KG1 (cell line): Measurements from ENCODE around the gene MED12.

Experiments used
- DNase-seq: peaks from one replicate; lab custom pipeline; 2025; lab: John Stamatoyannopoulos, UW

MED12 gene

DNA sequence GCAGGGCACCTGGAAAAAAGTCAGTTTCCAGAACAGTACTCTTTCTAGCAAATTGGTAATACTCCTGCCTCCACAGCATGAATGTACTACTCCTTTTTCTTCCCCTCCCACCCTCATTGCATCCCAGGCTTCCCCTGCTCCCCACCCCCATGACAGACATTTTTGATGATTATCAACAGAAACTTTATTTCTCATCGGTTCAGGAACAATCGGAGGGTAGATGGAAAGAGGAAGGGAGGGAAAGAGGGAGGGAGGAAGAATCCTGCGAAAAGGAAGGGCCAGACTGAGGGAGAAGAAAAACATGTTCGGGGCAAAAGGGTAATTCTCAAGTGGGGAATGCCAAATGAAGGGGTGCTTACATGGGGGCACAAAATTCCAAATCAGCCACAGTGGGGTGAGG, 11.2 kb upstream of the MED12 start:
- no peak for DNase-seq

DNA sequence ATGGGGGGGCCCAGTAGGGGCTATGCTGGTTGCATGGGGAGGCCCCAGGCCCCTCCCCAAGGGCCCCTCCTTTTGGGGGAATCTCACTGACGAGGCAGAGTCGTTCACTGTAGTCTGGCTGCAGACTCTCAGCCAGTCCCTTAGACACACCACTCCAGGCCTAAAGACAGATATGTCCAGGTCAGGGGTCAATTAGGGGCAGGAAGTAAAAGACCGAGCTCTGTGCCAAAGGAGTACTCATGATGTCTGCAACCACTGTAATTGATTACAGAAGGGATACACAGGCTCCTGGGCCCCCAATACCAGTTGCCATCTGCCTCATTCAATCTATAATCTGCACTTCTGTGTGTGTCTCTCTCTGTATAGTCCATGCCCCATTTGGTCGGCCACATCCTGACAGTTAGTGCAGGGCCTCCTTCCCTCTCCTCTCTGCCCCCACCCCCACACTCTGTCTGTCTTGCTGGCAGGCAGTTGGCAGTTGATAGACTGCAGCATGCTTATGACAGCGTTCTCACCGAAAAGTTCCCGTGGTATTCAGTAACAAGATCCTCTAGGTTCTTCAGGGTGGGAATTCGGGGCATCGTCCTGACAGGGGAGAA, 10.5 kb upstream of the MED12 start:
- DNase-seq: peak; percentile 9

DNA sequence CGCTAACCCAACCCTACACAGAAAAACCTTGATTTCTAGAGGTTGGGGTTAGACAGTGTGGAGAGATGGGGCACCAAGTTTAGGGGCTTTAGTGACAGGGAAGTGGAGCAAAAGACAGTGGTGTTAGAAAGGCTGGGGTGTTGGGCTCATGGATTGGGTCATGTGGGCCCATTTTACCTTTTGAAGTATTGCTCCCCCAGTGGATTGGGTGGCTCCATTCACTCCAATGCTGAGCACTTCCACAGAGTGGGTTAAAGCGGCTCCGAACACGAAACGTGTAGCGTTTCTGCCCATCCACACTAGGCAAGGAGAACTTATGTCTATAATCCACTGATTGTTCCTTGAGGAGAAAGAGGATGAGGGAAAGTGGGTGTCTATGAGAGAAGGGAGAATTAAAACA, 9.3 kb upstream of the MED12 start:
- DNase-seq: no peak

DNA sequence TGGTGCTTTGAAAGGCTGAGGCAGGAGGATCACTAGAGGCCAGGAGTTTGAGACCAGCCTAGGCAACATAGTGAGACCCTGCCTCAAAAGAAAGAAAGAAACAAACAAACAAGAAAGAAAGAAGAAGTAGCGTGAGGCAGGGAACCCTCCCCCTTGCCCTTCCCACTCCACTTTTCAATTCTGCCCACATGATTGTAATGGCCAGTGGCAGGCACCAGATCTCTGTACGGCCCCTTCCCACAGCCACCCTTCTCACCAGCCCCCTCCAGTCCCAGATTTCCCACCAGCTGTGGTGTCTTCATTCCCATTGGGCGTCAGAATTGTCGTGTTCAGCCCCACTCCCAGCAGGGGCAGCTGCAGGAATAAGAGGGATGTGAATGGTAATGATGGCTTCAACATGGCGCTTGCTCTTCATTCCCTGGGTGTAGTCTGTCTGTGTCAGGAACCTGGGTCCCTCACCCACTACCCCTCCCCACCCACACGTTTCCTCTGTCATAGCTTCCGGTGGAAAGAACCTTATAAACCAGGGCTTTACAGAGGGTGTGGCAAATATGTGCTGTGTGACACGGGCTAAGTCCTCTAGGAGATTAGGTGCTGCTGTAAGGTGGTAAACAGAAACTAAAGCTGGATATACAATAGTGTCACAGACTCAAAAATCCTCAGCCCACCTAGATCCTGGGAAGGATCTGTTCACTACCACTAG, 7.1 kb upstream of the MED12 start, which contains the start of gene IL2RG:
TSS of gene IL2RG (minus strand) at position 437 of the 703 bp plus-strand sequence. CDS start at position 399, 38 bp downstream.
- peak; percentile 4 for DNase-seq

DNA sequence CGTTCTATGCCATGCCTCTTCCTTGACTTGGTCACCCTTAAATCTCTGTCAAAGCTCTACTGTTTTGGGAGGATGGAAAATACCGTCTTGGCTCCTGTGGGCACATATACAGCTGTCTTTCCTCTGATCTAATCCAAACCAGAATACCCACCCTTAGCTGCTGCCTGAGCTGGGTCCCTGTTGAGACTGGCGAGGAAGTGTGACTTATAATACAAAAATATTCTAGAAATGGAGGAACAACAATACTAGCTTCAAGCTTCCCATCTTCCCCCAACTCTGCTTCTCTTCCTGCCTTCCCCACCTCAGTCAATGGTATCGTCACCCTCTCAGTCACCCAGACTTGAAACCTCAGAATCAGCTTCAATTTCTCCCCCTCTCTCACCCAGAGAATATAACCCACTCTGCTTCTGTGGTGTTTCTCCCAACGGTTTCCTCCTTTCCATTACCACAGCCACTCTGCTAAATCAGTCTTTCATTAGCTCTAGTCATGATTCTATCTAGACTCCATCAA, 6.4 kb upstream of the MED12 start:
- peak; percentile 31 for DNase-seq

DNA sequence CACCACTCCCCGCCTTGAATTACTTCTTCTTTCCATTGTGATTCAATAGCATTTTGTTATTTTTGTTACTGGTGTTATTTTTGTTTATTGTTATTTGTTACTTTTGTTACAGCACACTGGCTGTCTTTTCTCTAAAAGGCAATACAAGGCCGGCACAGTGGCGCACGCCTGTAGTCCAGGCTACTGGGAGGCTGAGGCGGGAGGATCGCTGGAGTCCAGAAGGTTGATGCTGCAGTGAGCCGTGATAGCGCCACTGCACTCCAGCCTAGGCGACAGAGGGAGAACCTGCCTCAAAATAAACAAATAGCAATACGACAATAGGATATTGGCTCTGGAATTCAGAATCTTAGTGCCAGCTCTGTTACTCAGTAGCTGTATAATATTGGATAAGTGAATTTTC, 1.0 kb upstream of the MED12 start:
- DNase-seq: no peak

DNA sequence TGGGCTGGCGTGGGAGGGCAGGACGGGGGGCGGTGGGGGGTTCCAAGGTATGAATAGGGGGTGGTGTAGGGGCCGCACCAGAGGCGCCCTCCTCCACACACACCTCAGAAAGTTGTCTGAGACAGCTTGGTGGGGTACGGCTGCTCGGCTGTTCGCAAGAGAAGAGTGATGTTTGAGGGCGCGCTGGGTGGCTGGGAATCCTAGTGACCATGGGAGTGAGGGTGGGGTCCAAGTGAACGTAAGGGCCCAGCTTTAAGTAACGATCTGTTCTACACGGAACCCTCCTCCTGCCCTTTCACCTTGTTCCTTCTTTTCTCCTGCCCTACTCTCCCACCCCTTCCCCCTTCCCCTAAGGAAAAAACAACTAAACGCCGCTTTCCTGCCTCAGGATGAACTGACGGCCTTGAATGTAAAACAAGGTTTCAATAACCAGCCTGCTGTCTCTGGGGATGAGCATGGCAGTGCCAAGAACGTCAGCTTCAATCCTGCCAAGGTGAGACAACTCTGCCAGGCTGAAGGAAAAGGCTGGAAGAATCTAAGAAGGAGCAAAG, 664 bp downstream of the MED12 start:
- DNase-seq: no peak

DNA sequence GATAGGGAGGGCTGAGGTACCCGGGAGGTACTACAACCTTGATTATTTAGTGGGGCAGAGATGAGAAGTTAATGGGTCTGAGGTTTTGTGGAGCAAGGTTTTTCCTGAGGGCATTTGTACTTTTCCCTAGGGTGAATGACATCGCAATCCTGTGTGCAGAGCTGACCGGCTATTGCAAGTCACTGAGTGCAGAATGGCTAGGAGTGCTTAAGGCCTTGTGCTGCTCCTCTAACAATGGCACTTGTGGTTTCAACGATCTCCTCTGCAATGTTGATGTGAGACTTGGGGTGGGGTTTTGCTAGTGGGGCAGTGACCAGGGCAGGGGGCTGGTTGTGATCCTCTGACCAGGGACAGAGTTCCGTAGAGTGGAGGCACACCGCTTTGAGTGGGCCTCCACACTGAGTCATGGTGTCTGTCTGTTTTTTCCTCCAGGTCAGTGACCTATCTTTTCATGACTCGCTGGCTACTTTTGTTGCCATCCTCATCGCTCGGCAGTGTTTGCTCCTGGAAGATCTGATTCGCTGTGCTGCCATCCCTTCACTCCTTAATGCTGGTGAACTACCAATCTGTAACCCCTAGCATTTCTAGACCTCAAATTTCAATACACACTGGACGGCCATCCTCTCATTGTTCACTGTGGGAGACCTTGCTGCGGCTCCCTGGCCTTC, 9.9 kb downstream of the MED12 start:
- DNase-seq: no peak

DNA sequence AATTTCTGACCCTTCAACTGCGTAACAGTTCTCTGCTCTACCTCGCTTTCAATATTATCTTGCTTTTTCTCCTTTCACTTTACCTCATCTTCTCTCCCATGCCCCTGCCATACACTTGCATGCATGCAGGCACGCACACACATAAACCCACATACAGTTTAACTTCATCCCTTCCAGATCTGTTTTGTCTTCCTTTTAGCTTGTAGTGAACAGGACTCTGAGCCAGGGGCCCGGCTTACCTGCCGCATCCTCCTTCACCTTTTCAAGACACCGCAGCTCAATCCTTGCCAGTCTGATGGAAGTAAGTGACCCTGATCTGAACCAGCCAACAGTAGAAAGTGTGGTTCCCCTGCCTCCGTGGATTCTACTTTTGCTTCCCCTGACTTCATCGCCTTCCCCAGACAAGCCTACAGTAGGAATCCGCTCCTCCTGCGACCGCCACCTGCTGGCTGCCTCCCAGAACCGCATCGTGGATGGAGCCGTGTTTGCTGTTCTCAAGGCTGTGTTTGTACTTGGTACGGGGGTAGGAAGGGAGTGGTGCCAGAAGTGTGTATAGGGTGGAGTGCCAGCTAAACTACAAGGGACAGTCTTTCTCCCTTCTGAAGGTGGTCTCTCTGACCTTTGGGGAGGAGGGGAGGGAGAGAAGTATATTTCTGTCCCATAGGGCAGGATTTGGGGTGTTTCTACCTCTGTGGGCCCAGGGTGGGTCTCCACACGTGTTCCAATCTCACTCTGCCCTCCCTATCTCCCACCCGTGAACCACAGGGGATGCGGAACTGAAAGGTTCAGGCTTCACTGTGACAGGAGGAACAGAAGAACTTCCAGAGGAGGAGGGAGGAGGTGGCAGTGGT, 10.7 kb downstream of the MED12 start:
- peak; percentile 2 for DNase-seq

DNA sequence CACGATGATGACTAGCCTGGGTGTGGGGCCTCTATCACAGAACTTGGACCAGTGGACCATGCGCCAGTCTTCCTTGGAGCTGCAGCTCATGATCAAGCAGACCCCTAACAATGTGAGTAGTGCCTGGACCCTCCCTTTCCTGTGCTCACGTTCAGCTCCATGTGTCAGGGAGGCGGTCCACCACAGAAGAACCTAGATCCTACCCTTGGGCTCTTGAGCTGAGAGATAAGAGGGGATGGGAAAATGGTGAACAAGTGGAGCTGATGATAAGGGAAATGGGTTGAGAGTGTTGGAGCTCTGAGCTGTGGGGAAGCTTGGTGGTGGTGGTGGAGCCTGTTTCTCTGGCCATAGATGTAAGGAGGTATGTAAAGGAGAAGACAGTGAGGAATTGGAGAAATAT, 13.1 kb downstream of the MED12 start:
- DNase-seq: no peak

DNA sequence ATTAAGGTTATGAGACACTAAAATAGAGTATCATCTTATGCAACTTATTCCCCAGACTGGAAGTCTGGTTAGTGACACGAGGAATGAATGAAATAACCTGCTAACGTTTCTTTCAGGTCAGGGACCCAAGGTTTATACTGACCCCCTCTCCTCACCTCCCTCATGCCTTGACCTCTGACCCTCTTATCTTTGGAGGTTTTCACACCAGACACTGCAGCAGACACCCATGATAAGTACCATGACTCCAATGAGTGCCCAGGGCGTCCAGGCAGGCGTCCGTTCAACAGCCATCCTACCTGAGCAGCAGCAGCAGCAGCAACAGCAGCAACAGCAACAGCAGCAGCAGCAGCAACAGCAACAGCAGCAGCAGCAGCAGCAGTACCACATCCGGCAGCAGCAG, 22.0 kb downstream of the MED12 start:
- DNase-seq: no peak

DNA sequence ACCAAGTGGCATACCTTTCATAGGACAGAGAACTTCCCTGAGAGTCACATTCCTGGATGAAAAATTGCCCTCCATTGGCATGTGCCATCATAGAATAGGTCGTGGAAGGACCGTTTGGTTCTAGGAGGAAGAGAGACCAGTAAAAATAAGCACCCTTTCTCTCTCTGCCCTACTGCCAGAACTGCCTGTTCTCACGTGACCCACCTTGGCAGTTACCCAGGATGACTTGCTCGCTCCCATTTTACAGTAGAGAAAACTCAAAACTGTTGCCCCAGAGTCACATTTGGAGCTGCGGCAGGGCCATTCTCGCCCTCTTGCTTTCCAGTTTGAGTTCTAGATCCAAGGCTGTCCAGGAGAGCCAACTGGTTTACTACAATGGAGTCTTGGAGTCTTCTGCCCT, 25.1 kb downstream of the MED12 start:
- DNase-seq: no peak

DNA sequence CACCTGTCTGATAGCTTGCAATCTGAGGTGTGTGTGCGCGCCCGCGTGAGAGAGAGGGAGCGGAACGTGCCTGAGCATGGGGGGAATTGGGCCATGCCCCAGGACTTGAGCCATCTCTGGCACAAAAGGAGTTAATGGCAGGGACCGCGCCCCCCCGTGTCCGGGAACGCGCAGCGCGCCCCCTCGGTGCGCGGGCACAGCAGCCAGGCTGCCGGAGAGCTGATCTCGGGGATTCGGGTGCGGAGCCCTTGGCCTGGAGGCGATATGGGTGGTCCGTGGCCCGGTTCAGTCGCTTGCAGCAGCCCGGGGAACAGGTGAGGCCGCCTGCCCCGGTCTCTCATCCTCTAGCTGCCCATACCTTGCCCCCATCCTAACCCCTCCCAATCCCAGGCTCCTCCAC, 26.3 kb downstream of the MED12 start, which contains the start of gene NLGN3:
TSS of gene NLGN3 (plus strand) at position 191 of the 400 bp plus-strand sequence. CDS start 2,909 bp downstream, outside the sequence.
- no peak for DNase-seq

DNA sequence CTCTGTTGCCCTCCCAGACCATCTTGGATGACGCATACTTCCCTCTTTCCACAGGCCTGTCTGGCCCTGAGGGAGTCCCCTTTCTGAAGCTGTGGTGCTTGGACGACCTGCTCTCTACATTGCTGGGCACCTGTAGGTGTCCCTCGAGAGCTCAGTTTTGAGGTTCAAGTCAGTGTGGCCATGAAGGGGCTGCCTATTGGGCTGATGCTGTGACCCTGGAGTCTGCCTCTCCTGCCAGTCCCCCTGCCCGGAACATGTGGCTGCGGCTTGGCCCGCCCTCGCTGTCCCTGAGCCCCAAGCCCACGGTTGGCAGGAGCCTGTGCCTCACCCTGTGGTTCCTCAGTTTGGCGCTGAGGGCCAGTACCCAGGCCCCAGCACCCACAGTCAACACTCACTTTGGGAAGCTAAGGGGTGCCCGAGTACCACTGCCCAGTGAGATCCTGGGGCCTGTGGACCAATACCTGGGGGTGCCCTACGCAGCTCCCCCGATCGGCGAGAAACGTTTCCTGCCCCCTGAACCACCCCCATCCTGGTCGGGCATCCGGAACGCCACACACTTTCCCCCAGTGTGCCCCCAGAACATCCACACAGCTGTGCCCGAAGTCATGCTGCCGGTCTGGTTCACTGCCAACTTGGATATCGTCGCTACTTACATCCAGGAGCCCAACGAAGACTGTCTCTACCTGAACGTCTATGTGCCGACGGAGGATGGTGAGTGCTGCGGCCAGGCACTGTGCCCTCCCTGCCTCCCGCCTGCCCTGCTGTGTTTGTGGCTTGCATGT, 29.3 kb downstream of the MED12 start:
- no peak for DNase-seq

DNA sequence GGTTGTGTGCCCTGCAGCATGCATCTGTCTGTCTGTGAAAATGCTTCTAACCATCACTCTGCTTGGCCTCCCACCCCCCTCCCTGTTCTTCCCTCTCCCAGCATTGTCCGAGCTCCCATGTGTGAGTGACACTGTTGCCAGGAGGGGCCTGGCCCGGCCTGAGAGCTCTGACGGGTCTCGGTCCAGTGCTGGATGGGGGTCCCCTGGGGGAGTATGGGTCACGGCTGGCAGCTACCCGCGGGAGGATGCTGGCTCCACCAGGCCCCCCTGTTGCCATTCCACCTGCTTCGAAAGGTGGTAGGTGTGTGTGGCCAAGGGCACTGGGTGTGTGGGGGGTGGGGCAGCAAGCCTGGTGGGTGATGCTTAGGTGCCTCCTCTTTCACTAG, 29.9 kb downstream of the MED12 start:
- no peak for DNase-seq

DNA sequence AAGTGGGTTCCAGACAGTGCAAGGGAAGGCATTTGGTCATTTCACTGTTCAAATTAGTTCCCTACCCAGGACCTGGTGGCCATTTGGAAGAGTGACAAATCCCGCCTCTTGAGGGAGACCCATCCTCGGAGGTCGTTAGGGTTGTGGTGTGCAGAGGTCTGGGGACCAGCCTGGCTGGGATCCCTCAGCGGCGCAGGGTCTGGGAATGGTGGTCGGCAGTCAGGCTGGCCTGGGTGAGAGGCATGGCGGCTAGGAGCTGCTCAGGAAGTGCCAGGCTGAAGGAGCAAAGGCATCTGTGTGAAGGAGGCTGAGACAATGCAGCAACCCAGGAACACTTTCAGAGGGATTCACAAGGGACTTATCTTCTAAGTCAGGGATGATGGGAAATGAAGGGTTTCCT, 33.0 kb downstream of the MED12 start:
- DNase-seq: no peak

DNA sequence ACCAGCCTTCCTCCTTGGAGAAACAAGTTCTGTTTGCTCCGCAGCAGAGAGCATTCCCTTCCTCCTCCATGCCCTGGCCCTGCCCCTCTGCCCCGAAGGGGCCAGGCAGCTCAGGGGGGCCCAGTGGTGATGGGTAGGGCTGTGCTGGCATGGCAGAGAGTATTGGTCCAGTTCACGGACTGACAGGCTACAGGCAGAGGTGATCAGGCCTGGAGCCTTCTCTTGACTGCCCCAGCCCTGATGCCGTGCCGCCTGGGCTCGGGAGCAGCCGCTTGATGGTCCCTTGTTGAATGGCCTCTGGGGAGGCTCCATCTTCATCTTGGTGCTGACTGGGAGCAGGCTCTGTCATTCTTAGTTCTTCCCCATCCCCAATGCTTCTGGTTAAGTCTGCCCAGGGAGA, 35.8 kb downstream of the MED12 start:
- DNase-seq: no peak

DNA sequence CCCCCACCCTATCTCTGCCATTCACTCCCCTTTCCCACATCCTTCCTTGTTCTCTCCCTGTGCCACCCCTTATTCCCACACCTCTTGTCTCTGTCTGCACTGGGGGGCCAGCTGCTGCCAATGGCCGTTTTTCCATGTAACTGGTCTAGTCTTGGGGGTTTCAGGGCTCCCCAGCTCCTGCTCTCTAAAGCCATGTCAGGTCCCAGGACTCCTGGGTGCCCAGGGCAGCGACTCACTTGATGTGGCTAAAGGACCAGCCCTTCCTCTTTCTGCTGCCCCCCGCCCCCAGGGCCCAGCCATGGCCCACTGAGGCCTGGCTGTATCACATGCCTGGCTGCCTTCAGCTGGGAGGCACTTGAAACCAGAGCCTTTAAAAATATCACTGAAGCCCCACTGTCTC, 36.2 kb downstream of the MED12 start:
- no peak for DNase-seq

DNA sequence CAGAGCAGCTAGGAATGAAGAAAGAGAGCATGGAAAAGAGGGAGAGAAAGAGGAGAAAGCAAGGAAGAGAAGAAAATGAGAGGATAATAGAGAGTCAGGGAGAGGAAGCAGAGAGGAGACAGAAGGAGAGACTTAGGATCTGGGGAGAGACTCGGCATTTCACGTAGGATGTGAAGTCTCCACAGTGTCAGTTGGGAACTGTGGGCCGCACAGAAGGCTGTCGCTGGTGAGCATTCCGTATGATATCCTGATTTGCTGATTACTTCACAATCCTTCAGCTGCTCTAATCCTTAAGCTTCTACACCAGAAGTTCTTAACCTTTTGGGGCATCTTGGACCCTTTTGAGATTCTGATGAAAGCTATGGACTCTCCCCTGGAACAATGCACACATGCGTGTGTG, 40.2 kb downstream of the MED12 start:
- no peak for DNase-seq

DNA sequence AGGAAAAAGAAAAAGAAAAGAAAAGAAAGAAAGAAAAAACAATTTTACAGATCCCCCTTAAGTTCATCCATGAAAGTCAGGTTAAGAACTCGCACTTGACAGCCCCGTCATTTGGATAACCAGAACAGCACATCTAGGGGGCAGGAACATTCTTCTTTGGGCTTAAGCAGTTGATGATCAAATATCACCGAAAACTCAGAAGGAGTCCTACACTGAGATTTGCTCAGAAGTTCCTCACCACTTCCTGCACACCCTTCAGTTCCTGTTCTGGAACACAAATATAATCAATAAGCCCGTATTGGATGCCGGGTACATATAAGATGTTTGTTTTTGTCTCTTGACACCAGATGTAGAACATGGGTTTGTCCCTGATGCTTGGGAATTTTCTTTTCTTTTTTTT, 40.9 kb downstream of the MED12 start:
- no peak for DNase-seq

DNA sequence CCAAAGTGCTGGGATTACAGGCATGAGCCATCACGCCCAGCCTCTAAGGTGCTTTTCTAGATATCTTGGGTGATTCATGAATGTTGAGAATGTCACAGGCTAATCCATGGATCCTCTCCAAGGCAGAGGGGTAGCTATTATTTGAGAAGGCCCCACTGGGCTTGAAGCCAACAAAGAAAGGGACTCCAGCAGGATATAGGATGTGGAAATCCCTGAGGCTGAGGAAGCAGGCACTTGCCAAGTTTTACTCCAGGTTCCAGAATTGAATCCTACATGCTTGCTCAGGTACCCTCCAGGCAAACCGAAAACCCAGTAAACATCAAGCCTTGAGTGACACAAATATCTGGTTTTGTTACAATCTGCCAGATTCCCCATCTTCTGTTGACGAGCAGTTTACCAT, 42.1 kb downstream of the MED12 start:
- no peak for DNase-seq
